Stomach (tissue), 4 donors: ENCODE results near the gene CLCN6.

Experiments
- EP300 ChIP-seq: sonication (generic); formaldehyde crosslinking; IDR thresholded peaks from one replicate; pipeline ENCODE4 v1.6.1; 2017; ENCODE audit warnings: antibody characterized with exemption
- POLR2A ChIP-seq, 4 donors: fragments of 450-650 bp; IDR thresholded peaks; one replicate each; pipeline ENCODE4 v1.6.1; 2016; ENCODE audit warnings: antibody characterized with exemption in 4 of 4, control low read depth in 2 of 4, mild to moderate bottlenecking in 1 of 4, moderate library complexity in 1 of 4
- POLR2AphosphoS5 ChIP-seq, 3 donors: sonication (generic); formaldehyde crosslinking; IDR thresholded peaks; one replicate each; pipeline ENCODE4 v1.6.1; 2016; ENCODE audit warnings: antibody characterized with exemption in 3 of 3
- TF ChIP-seq, protein P1 (sequence below), 7 experiments: fragments of 450-650 bp in 4 of 7; fragments of 200-600 bp in 3 of 7; sonication (generic) in 3 of 7; IDR thresholded peaks; one replicate each; pipeline ENCODE4 v1.5.1; 2016 to 2019; ENCODE audit warnings: antibody characterized with exemption in 7 of 7, control low read depth in 2 of 7, mild to moderate bottlenecking in 1 of 7

DNA sequence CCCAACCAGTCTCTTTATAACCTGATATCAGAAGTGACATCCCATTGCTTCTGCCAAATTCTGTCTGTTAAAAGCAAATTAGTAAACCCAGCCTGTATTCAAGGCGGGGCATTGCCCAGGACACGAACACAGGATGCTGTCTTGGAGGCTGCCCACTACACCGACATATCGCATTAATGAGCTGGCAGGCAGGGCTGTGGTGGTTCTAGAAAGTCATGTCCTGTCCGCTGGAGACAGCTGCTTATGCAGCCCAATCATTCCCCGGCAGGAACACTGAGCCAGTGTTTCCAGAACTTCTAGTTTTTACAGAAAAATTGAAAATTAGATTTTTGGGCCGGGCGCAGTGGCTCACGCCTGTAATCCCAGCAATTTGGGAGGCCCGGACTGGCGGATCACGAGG is 24.7 kb upstream of the CLCN6 start:
- TF ChIP-seq, protein P1, sequence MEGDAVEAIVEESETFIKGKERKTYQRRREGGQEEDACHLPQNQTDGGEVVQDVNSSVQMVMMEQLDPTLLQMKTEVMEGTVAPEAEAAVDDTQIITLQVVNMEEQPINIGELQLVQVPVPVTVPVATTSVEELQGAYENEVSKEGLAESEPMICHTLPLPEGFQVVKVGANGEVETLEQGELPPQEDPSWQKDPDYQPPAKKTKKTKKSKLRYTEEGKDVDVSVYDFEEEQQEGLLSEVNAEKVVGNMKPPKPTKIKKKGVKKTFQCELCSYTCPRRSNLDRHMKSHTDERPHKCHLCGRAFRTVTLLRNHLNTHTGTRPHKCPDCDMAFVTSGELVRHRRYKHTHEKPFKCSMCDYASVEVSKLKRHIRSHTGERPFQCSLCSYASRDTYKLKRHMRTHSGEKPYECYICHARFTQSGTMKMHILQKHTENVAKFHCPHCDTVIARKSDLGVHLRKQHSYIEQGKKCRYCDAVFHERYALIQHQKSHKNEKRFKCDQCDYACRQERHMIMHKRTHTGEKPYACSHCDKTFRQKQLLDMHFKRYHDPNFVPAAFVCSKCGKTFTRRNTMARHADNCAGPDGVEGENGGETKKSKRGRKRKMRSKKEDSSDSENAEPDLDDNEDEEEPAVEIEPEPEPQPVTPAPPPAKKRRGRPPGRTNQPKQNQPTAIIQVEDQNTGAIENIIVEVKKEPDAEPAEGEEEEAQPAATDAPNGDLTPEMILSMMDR (IDR thresholded peaks at IDR 0.05), result no peak
- no peak for TF ChIP-seq POLR2AphosphoS5 (IDR thresholded peaks at IDR 0.05)
- TF ChIP-seq EP300, result no peak
- no peak for TF ChIP-seq POLR2A (IDR thresholded peaks at IDR 0.05)
